ENCODE data around the gene TECPR2.
"Not testable (repeated sequence)": the region's sequence is repeated elsewhere in the genome, so short reads cannot be mapped to it uniquely, and the experiment has no call there.

TECPR2 gene

GRCh38 chr14:102333390-102333789 lies 29.4 kb upstream of the TECPR2 start:
- DNase-seq = no peak

GRCh38 chr14:102333795-102334705 lies 28.7 kb upstream of the TECPR2 start:
- DNase-seq = no peak

- DNase-seq = no peak
These were observed 27.6 kb upstream of the TECPR2 start for GRCh38 chr14:102335163-102335562.

- DNase-seq = no peak
These were observed 24.0 kb upstream of the TECPR2 start for GRCh38 chr14:102338724-102339123.

GRCh38 chr14:102341566-102341965 lies 21.2 kb upstream of the TECPR2 start:
- DNase-seq = no peak

- DNase-seq = no peak
These were observed 20.5 kb upstream of the TECPR2 start for GRCh38 chr14:102342238-102342637.

- no peak for DNase-seq
These were observed 18.7 kb upstream of the TECPR2 start for GRCh38 chr14:102344084-102344483.

GRCh38 chr14:102344485-102344884 lies 18.3 kb upstream of the TECPR2 start:
- no peak for DNase-seq

GRCh38 chr14:102345232-102345631 lies 17.5 kb upstream of the TECPR2 start:
- DNase-seq = no peak

- no peak for DNase-seq
These were observed 16.1 kb upstream of the TECPR2 start for GRCh38 chr14:102346645-102347044.

GRCh38 chr14:102348376-102348775 lies 14.4 kb upstream of the TECPR2 start:
- DNase-seq = no peak

GRCh38 chr14:102351023-102351422 lies 11.7 kb upstream of the TECPR2 start:
- DNase-seq = no peak

- DNase-seq = not testable (repeated sequence)
These were observed 11.1 kb upstream of the TECPR2 start for GRCh38 chr14:102351593-102351992.

GRCh38 chr14:102352213-102352612 lies 10.5 kb upstream of the TECPR2 start:
- no peak for DNase-seq

GRCh38 chr14:102353126-102353619 lies 9.6 kb upstream of the TECPR2 start:
- no peak for DNase-seq

- DNase-seq = no peak
These were observed 6.5 kb upstream of the TECPR2 start for GRCh38 chr14:102356280-102356679.

GRCh38 chr14:102359341-102359740 lies 3.4 kb upstream of the TECPR2 start:
- DNase-seq = no peak

GRCh38 chr14:102360388-102360787 lies 2.4 kb upstream of the TECPR2 start:
- DNase-seq = no peak

GRCh38 chr14:102362084-102362483 lies 657 bp upstream of the TECPR2 start:
- no peak for DNase-seq

GRCh38 chr14:102363182-102363943 lies 622 bp downstream of the TECPR2 start:
- no peak for DNase-seq

GRCh38 chr14:102370305-102370809 lies 7.6 kb downstream of the TECPR2 start:
- no peak for DNase-seq

- DNase-seq = no peak
These were observed 8.6 kb downstream of the TECPR2 start for GRCh38 chr14:102371361-102371760.

- DNase-seq = no peak
These were observed 10.4 kb downstream of the TECPR2 start for GRCh38 chr14:102373110-102373509.

- DNase-seq = no peak
These were observed 11.5 kb downstream of the TECPR2 start for GRCh38 chr14:102374264-102374663.

Measured in 8988T (cell line).